ENCODE measurements around the gene FGF14.

DNA sequence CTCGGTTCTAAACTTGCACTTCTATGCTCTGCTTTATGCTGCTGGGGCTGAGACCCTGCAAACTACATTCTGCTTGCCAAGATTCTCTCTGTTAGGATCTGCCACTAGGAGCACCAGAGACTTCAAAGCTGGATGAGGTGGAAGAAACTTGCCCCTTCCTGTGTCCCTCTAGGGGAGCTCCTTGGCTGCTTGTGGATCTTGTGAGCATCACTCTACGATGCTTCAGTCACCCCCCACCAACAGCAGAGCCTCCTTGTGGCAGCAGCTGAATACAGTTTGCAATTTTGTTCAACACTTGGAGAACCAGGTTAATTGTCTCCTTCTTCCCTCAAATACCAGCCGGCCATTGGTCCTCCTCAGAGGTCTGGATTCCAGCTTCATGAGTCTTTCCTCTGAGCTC, 310.6 kb downstream of the FGF14 start:
- TF ChIP-seq POLR2AphosphoS5 (IDR thresholded peaks at IDR 0.05; ENCODE audit: low read depth, low read length): no peak
- TF ChIP-seq EP300 (IDR thresholded peaks at IDR 0.05; ENCODE audit: borderline replicate concordance in 1 of 2, low read depth in 1 of 2, low read length in 1 of 2): no peak

Data from SK-N-SH (cell line).